Activated CD8-positive, alpha-beta memory T cell treated with anti-CD3 and anti-CD28 coated beads, Interleukin-2, amount 50 U/mL, for 1 hour (primary cell): Measurements from ENCODE around the gene CD300A.

ENCODE experiments used
- DNase-seq: peaks from one replicate; pipeline ENCODE4 v3.0.0-alpha.2; 2020; ENCODE audit errors: extremely low read depth

CD300A gene

GRCh38 chr17:74466111-74466827 lies at the start of gene CD300A:
CD300A (plus strand) TSS chr17:74466634; CDS start chr17:74466704, 70 bp downstream.
- DNase-seq, result no peak

GRCh38 chr17:74417178-74418045 lies 49.0 kb upstream of the CD300A start:
- DNase-seq, result no peak

- DNase-seq, result no peak
Observed at GRCh38 chr17:74419928-74420411, 46.5 kb upstream of the CD300A start.

- no peak for DNase-seq
Observed at GRCh38 chr17:74424117-74424516, 42.3 kb upstream of the CD300A start.

- no peak for DNase-seq
Observed at GRCh38 chr17:74424657-74425056, 41.8 kb upstream of the CD300A start.

GRCh38 chr17:74426551-74427047 lies 39.8 kb upstream of the CD300A start:
- DNase-seq, result no peak

- DNase-seq, result no peak
Observed at GRCh38 chr17:74427048-74427762, 39.2 kb upstream of the CD300A start.

- no peak for DNase-seq
Observed at GRCh38 chr17:74427763-74428153, 38.7 kb upstream of the CD300A start.

- no peak for DNase-seq
Observed at GRCh38 chr17:74429604-74430384, 36.6 kb upstream of the CD300A start.

GRCh38 chr17:74430385-74430705 lies 36.1 kb upstream of the CD300A start:
- DNase-seq, result no peak

- no peak for DNase-seq
Observed at GRCh38 chr17:74430706-74431567, 35.5 kb upstream of the CD300A start.

- no peak for DNase-seq
Observed at GRCh38 chr17:74431568-74432423, 34.6 kb upstream of the CD300A start, which contains the start of gene GPRC5C. GPRC5C (plus strand) TSS chr17:74432088; CDS start chr17:74439777, 7,689 bp downstream.

- no peak for DNase-seq
Observed at GRCh38 chr17:74432424-74432690, 34.1 kb upstream of the CD300A start.

GRCh38 chr17:74432766-74433391 lies 33.6 kb upstream of the CD300A start:
- no peak for DNase-seq

GRCh38 chr17:74433421-74434121 lies 32.9 kb upstream of the CD300A start:
- no peak for DNase-seq

- no peak for DNase-seq
Observed at GRCh38 chr17:74435775-74436359, 30.6 kb upstream of the CD300A start.

GRCh38 chr17:74437702-74438101 lies 28.7 kb upstream of the CD300A start:
- DNase-seq, result no peak
